RPMI8226 (cell line): Measurements from ENCODE around the gene TIAM1.

Source experiments
- DNase-seq: peaks from one replicate; pipeline ENCODE4 v3.0.0-alpha.2; 2015

The TIAM1 gene

DNA sequence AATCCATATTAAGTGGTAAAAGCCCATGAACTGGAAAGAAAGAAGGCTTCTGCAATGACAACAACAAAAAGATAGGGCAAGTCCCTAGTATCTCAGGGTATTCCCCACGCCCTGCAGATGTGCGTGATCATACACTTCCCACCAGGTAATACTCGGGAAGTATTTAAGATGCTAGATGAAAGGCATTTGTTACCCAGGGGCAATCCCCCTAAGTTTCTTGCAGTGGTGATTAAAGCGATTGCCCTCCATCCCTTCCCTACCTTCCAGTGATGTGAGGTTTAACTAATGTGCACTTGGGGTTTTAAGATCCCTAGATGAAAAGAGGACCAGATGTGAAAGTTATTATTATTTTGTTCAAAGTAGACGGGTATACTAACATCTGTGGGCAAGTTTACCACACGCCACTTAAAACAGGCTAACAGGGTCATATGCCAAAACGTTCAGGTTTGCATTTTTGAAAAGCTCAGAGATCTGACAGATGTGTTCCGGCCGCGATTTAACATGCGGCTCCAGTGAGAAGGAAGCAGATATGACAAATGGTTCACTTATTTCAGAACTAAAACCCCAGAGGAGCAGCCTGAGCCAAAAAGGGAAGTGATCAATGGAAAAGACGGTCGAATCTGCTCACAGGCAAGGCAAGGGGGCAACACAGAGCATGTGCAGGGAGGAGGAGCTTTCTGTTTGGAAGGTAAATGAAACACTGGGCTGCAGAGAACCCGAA is 17.4 kb downstream of the TIAM1 start:
- no peak for DNase-seq

DNA sequence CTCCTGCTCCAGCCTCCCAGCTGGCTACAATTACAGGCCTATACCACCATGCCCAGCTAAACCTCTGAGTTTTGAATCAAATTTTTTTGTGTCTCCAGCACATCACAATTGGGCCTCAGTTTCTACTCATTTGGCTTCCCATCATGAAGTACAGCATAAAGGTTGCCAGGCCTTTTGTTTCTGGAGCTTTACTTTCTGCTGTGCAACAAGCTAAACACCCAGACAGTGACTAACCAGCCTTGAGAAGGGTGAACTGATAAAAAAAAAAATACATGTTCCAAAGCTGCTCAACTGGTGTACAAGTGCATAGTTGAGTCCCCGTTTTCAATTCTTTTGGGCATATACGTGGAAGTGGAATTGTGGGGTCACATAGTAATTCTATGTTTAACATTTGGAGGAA is 25.1 kb downstream of the TIAM1 start:
- DNase-seq: no peak

DNA sequence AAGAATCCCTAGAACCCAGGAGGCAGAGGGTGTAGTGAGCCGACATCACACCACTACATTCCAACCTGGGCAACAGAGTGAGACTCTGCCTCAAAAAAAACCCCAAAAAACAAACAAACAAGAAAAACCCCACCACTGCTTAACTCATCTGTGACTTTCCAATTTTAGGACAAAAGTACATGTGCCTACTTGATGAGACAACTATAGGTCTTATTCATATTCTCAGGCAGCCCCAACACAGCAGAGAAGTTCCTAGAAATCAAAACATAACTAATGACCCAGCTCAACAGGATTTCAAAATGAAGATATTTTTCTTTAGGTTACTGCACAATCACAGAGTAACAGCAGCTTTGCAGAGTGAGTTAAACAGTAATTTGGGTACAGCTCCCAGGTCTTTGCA is 26.4 kb downstream of the TIAM1 start:
- DNase-seq: no peak

DNA sequence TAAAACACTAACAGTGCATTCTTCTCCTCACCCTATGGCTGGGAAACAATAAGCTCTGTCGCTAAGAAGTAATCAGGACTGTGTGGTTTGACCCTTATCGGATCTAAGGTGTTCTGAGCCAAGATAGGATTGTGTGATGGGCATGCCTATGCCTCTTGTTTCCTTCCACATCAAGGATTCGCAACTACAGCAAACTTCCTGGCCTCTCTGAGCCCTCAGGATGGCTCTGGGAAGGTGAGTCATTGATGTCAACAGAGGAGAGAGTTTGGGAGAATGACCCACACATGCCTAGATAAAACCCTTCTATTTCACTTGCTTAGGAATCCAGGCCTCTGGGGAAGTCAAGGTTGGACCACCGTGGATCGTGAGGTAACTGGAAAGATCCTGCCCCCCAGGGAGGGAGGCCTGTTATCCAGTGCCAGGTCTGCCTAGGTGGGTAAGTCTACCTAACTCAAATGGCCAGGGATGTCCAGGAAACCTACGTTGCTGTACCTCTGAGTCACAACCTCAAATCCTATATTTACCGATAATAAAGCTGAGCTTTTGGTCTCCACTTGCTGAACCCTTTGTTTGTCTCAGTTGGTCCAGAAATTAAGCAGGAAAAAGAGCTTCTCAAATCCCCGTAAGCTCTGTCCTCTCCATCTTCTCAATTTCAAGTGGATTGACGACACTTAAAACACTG is 27.4 kb downstream of the TIAM1 start:
- no peak for DNase-seq

DNA sequence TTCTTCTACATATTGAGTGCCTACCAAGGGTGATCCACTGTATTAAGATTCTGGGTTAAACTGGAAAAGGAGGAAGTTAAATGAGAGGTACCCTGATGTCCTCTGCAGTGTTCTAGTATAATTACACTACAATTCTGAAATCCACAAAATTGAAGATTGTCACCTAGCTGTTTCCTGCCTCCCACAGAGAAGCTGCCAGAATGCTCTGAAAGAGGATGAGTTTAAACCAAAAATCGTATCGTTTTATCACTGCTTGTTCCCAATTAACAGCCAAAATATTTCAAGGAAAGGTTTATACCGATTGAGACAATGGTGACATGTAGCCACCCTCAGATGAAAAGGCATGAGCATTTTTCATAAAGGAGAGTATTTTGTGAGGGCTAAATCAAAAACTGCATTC is 28.0 kb downstream of the TIAM1 start:
- DNase-seq: no peak

DNA sequence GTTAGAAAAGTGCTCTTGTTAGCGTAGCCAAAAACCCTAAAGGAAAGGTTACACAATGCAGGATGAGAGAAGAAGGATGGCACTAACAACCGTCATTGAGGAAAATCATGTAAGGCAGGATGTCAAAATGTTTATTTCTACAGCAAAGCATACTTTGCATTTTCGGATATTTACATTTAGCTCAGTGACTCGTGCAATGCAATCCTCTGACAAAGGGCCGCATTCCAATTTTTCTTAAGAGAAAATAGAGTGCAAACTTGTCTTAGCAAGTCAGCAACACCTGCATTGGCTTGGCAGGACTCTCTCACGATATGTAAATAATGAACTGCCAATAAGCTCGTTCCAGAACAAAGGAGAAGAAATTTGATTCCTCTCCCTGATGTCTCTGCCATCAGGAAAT is 33.3 kb downstream of the TIAM1 start:
- no peak for DNase-seq

DNA sequence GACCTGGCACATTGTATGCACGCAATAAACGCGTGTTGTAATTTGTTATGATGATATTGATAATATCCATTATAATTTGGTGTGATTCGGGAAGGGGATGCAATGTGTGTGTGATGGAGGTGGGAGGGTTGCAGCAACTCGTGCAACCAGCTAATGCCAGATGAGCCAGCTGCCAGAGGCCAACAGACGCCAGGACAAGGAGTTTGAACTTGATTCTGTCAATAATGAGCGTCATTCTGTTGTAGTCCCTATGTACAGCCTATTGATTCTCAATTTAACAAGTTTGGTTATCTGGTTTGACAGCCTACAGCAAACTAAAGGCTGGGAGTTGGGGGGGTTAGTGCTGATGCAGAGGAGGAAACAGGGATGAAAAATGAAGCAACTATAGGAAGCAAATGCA is 35.5 kb downstream of the TIAM1 start:
- DNase-seq: no peak

DNA sequence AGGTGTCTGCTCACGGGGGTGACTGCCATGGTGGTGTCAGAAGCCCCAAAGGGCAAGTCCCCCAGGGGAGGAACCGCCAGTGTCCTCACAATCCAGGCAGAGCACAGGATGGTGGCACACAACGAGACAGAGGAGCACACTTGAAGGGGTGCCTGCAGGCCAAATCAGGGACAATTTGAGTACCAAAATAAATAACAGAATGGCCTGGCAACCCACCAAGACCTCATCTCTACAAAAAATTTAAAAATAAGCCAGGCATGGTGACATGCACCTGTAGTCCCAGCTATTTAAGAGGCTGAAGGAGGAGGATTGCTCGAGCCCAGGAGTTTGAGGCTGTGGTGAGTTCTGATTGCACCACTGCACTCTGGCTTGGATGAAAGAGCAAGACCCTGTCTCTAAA is 38.2 kb downstream of the TIAM1 start:
- no peak for DNase-seq

DNA sequence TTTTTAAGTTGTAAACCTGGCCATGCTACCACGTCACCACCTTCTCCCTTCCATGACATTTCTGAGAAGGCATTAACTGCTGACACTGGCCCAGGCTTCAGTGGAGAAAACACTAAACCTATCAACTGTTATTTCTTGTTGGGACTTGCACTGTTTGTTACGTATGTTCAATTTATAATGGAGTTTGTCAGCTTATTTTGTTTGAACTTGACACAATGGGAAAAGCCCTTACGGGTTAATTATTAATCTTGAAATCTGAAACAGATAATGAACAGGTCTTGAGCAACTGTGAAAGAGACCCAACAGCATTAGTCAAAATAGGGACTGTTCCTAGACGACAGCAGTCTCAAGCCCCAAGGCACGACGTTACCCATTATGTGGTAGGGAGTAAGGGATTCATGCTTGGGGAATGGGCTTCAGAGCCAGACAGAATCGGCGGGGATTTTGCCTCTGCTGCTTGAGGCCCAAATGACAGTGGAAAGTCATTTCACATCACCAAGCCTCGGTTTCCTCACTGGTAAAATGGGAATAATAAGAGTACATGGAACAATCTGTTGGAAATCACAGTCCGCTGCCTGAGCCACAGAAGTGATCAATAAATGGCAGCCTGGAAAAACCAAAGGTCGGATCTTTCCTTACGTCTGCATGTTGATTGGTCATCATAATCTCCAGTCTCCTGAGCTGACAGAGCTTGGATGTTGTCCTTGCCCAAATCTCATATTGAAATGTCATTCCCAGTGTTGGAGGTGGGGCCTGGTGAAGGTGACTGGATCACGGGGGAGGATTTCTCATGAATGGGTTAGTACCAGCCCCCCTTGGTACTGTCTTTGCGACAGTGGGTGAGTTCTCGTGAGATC is 44.5 kb downstream of the TIAM1 start:
- DNase-seq: no peak

DNA sequence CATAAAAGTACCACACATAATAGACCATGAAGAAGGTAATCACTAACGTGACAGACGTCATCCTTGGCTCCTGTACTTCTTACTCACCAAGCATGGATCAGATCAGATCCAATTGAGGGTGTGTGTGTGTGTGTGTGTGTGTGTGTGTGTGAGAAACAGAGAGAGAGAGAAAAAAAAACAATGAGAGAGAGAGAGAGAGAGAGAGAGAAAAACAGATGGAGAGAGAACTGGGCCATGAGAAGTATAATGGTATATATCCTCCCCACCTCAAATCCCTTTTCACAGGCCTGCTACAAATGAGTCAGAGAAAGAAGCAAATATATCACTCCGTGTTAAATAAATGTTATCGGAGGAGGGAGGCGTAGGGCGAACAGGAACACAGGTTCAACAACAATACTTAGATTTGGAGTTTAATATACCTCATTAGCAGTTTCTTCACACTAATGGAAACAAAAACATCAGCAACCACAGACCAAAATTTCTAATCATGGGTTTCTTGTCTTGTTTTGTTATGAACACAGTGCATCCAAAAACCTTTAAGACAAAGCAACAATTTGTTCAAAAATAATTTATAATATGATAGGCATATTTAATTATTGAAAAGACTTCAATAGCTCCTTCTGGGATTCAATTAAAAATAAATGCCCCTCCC is 45.3 kb downstream of the TIAM1 start:
- no peak for DNase-seq

DNA sequence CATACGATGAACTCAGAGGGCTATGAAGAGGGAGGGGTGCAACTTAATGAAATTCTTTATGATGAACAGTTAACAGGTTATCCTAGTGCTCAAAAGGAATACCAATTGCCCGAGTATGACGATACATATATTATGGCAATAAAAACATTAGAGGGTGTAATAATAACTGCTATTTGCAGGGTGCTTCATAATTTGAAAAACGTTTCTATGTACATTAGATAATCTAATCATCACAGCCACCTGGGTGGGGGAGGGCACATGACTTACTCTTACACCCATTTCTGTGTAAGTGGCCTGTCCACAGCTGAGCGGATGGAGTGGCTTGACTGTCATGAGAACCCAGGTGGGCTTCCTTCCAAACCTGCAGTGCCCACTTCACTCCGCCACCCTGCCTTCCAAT is 46.3 kb downstream of the TIAM1 start:
- DNase-seq: no peak

DNA sequence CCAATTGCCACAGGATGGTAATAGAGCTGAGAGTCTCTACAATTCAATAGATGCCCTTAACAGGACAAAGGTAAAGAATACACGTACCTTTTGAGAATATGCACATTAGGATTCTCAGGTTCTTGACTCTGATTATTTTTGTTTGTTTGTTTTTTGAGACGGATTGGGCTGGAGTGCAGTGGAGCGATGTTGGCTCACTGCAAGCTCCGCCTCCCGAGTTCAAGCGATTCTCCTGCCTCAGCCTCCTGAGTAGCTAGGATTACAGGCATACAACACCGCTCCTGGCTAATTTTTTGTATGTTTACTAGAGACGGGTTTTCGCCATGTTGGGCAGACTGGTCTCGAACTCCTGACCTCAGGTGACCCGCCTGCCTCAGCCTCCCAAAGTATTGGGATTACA is 48.4 kb downstream of the TIAM1 start:
- no peak for DNase-seq

DNA sequence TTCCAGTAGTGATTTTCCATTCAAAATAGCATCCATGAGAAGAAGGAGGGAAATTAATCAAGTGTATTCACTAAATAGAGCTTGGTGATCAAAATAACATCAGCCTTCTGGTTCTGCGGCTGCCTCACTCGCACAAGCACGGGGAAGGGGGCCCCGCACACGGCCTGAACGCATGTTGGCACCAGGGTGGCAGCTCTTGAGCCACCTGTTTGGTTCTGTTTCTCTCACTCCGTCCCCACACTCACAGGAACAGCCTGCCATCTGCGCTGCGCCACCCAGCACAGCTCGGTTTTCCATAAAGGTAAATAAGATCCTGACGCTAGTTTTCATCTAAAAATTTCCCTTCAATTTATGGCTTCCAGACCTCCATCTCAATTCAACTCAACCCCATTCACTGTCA is 49.4 kb downstream of the TIAM1 start:
- DNase-seq: no peak

DNA sequence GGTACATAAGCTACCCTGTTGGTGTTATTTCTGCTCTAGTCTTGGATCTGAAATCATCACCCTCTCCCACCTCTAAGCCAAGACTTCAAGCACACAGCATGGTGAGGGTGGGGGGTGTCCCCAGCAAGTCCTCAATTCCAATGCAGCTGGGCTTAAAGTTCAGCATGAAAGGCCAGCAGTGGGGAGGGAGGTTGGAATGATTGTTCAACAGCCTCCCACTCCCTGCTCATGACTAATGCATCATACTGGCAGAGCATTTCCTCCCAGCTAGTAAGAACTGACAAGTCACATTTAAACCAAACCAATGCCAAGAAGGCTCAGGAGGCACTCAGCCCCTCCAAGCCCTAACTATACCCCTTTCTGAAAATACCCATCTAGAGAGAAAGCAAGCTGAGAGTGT is 50.1 kb downstream of the TIAM1 start:
- DNase-seq: no peak

DNA sequence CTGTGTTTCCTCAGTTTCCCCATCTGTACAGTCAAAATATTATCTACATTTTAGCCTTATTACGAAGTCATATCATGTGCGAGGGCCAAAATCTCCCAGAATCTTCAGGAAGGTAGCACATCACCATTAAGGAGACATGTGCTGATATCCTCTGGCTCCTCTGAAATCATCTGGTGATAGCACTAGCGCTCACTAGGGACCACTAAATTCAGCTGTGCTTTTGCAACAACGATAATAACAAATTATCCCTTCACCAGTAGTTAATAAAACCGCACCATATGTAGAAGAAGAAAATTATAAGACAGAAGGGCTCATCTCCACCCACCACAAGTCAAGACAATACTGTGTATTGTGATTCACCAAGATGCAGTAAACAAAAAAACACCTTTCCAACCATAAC is 53.3 kb downstream of the TIAM1 start:
- no peak for DNase-seq

DNA sequence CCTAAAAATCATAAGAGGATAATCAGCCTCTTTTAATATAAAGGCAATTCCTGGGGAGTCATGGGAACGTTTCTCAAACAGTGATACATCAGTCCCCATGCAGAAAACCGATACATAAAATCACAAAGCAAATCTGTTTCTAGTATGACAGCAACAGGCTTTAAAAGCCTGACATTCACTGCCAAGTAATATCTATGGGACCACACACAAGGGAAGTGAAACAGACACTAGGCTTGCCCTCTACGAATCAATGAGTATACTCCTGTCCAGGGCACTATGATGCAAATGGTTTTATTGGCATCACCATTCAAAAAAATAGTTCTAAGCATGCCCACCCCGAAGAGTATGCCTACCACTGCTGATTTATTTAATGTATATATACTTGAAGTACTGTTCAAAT is 54.4 kb downstream of the TIAM1 start:
- no peak for DNase-seq

DNA sequence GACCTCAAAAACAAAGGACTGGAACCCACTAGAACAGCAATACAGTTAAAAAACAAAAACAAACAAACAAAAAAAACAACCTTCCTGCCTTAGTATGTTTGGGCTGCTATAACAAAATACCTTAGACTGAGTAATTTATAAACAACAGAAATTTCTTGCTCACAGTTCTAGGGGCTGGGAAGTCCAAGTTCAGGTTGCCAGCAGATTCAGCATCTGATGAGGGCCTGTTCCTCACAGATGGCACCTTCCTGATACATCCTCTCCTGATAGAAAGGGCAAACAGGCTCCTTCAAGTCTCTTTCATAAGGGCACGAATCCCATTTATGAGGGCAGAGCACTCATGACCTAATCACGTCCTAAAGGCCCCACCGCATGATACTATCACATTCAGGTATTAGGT is 55.9 kb downstream of the TIAM1 start:
- DNase-seq: no peak

DNA sequence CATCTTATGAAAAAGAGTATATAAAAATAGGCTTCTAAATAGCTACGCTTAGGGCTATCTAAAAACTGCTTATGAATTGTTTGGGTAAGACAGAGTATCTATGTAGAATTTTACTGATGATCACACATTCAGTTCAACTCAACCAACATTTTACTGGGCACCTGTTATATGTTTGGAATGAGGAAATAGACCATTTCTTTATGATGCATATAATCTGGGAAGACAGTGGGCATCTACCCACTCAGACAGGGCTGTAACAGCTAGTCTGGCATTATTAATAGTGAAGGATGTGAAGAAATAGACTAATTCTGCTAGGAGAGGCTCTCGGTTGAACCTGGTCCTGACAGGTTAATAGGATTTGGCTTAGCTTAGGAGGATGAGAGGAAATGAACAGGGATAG is 56.9 kb downstream of the TIAM1 start:
- DNase-seq: no peak

DNA sequence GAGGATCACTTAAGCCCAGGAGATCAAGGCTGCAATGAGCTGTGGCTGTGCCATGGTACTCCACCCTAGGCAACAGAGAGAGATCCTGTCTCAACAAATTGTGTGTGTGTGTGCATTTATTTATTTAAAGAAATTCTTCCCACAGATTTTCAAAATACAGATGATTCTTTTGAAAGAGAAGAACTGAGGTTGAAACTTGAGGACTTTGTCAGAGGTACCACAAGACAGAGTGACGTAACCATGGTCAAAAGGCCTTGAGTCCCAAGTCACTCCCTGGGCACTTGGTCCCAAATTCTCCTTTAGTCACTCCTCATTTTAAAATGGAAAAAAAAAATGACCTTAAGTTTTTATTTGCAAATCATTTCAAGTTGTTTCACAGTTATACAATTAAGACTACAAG is 57.4 kb downstream of the TIAM1 start:
- DNase-seq: no peak

DNA sequence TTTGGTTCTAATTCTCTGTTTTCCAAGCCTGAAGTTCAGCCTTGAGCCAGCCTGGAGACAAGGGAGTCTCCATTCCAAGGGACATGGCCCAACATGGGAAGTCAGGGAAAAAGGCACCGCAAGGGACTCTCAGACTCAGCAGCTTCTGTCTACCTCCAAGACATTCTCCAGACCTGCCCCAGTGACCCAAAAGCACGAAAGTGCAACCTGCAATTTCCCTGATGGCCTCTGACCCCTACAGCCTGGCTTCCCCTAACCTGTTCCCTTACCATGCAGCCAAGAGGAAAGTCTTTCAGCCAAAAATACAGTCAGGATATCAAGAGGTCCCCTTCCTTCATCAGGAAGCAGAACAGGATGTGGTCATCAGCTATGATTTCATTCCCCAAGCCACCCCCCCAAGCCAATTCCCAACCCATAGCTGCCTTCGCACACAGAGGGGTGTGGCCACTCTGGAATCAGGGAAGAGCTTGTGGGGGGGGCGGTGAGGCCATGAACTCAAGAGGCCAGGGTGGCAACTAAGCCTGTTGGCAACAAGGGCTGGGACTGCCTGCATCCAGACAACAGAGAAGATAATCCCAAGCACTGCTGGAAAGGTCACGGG is 59.2 kb downstream of the TIAM1 start:
- no peak for DNase-seq

DNA sequence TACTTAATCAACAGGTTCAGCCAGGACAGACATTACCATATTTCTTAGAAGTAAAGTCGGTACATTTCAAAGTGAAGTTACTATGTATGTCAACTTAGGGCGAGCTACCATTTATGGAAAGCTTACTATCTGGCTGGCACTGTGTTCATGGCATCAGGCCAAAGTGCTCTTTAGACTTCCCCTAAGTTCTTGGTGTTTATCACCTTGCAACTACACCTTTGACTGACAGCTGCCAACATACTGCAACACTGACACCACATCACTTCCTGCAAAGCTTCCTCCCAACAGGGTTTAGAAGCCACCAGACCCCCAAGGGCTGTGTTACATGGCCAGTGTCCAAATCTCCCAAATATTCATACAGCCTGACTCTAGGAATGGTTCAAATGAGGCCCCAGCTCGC is 61.0 kb downstream of the TIAM1 start:
- no peak for DNase-seq

DNA sequence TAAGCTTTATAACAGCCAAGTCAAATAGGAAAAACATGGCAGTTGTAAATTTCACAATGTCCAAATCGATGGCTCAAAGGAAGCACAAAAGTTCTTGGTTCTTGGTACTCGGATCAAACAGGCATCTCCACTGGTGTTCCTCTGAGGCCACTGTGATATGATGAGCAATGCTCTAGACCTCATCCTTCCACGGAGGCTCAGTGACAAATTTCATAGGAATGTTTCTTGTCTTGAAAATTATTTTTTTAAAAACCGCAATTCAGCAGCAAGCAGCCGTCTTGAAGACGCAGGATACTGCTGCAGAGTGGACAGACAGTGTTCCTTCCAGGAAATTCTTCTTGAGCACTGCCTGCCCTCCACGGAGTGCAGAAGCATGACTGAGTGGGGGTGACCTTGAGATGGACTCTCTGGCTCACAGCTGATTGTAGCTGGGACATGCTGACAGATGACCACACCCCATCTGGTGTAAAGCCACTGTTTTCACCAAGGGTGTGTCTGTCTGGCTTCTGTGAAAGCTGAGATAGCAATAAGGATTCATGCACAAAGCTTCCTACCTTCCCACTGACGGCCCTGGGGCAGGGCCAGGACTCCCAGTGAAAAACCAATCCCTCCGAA is 61.9 kb downstream of the TIAM1 start:
- no peak for DNase-seq

DNA sequence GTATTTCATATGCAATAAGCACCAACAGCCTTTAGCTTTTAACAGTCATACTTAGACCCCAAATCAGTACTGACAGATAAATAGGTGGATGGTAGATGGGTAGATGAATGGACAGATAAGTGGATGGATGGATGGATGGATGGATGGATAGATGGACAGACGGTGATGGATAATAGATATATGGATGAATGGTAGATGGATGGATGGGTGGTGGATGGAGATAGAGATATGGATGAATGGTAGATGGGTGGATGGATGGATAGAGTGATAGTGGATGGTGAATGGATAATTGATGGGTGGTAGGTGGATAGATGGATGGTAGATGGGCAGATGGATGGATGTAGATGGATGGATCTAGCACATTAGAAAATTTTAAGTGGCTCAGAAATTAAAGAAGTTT is 62.5 kb downstream of the TIAM1 start:
- no peak for DNase-seq
